Small intestine (tissue), 7 donors: ENCODE data around the gene CPHXL. TPM values are rescaled to one million over a fixed set of nuclear protein-coding genes. Genes with fewer than 3 reads are reported as not detected.
A peak's percentile ranks its signal among the peaks of the same experiment; 100 is the strongest.

ENCODE experiments used
- DNase-seq, 2 donors: peaks; one replicate each; pipeline versions ENCODE4 v3.0.0 to v3.0.0-alpha.2; 2013
- FAIRE-seq: peaks from 2 replicates; lab custom pipeline; 2012; peaks lifted over from hg19 to GRCh38; lab: Jason Lieb, UNC
- H3K27ac ChIP-seq, 3 donors: one replicate each; pipeline ENCODE4 v1.5.1; 2013; ENCODE audit warnings: low read length in 2 of 3, mild to moderate bottlenecking in 2 of 3, control low read depth in 1 of 3, inconsistent platforms in 1 of 3, low read depth in 1 of 3, moderate library complexity in 1 of 3
- H3K27me3 ChIP-seq, 3 donors: one replicate each; pipeline ENCODE4 v1.6.1; 2013; ENCODE audit warnings: low read length in 3 of 3, inconsistent platforms in 1 of 3; ENCODE audit not compliant: control insufficient read depth in 3 of 3, insufficient read depth in 3 of 3
- H3K36me3 ChIP-seq, 3 donors: one replicate each; pipeline ENCODE4 v1.6.1; 2013; ENCODE audit warnings: low read length in 3 of 3, inconsistent platforms in 1 of 3, low read depth in 1 of 3, mild to moderate bottlenecking in 1 of 3, moderate library complexity in 1 of 3; ENCODE audit not compliant: control insufficient read depth in 3 of 3, insufficient read depth in 2 of 3
- H3K4me1 ChIP-seq, 3 donors: one replicate each; pipeline ENCODE4 v1.6.1; 2013; ENCODE audit warnings: low read length in 2 of 3, inconsistent platforms in 1 of 3, low read depth in 1 of 3, mild to moderate bottlenecking in 1 of 3, moderate library complexity in 1 of 3; ENCODE audit not compliant: control insufficient read depth in 3 of 3, insufficient read depth in 2 of 3
- H3K4me3 ChIP-seq, 3 donors: one replicate each; pipeline ENCODE4 v1.5.1; 2013; ENCODE audit warnings: low read length in 3 of 3, control low read depth in 1 of 3, inconsistent platforms in 1 of 3, low read depth in 1 of 3, mild to moderate bottlenecking in 1 of 3, moderate library complexity in 1 of 3
- H3K9me3 ChIP-seq, 2 donors: one replicate each; pipeline ENCODE4 v1.6.1; 2013; ENCODE audit warnings: low read depth in 1 of 2, low read length in 1 of 2; ENCODE audit not compliant: control insufficient read depth in 2 of 2, insufficient read depth in 1 of 2
- WGBS, 3 donors: extraction: QIAGEN DNeasy Blood & Tissue Kit; methylation state at CpG; one replicate each; pipeline ENCODE4 v1.1.7; 2013; 5-methylcytosine and 5-hydroxymethylcytosine counted together
- polyA plus RNA-seq, 4 donors: library from polyadenylated mRNA; stranded (reverse) in 3 of 4; unstranded in 1 of 4; fragments of 200-250 nt in 3 of 4; fragments of 120-200 nt in 1 of 4; gene quantifications; one replicate each; pipeline versions ENCODE4 v1.2.1 to v1.2.3, GENCODE V29; 2013
- donor health status: healthy with polysubstance abuse.
- donor health status: control.
- donor health status: control.
- donor health status: Bipolar disorder and iron deficiency.
- donor health status: healthy.

CPHXL gene
- polyA plus RNA-seq, 4 donors, result not detected

DNA sequence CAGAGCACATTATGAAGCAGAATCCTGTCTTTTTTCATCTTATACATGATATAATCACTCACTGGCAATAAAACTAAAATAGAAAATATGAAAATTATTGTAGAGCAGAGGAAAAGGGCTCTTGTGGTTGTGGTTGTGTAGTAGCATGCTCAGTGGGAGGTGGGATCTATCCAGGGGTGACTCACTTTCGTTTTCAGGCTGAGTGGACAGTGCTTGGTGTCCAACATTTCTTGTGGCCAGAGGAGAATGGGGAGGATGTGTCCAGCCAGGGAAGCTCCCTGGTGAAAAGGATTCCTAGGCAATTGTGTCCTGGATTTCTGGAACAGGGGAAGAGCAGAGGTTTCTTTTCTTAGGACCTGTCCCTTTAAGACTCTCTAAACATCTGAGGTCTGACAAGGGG lies 31.9 kb upstream of the CPHXL start:
- H3K9me3 ChIP-seq, result no peaks in the 10 kb centered on the region
- FAIRE-seq, result no peak
- no peaks in the 10 kb centered on the region for H3K36me3 ChIP-seq
- DNase-seq, result no peak
- H3K27ac ChIP-seq, result no peak overlapping the region
- H3K4me3 ChIP-seq, result no peak overlapping the region
- no peaks in the 10 kb centered on the region for H3K27me3 ChIP-seq
- 38 to 60% (median 48%) methylated on average over 1 of the region's 1 CpG for WGBS, 3 donors
- H3K4me1 ChIP-seq, result peaks cover 0 to 11% (median 4%) of the 10 kb centered on the region in 3 donors

DNA sequence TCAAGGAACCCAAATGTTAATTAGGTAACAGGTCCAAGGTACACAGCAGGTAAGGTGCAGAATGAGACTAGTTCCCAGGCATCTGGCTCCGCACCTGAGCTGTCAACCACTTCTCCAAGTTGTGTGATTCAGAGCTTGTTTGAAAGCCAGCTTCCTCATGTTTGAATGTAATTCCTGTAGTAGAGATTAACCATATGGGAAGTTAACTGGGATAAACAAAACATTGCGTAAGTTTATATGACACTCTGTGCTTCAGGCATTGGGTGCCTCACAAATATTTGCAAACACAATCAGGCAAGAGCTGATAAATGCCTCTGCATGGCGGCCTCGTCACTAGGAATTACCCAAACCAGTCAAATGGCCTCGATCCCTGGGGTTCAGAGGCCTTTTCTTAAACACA lies 27.9 kb upstream of the CPHXL start:
- Histone ChIP-seq H3K36me3 (no peaks in the 10 kb centered on the region), H3K4me3 (no peak overlapping the region), H3K4me1 (peaks cover 0 to 19% (median 9%) of the 10 kb centered on the region in 3 donors), H3K9me3 (no peaks in the 10 kb centered on the region), H3K27me3 (no peaks in the 10 kb centered on the region), H3K27ac (peak overlapping the region; percentile 30 to 63 (median 39))
- DNase-seq, result peak; percentile 81 to 95
- no peak for FAIRE-seq
- WGBS, 3 donors, result 5 to 43% (median 28%) methylated on average over 5 of the region's 5 CpGs

DNA sequence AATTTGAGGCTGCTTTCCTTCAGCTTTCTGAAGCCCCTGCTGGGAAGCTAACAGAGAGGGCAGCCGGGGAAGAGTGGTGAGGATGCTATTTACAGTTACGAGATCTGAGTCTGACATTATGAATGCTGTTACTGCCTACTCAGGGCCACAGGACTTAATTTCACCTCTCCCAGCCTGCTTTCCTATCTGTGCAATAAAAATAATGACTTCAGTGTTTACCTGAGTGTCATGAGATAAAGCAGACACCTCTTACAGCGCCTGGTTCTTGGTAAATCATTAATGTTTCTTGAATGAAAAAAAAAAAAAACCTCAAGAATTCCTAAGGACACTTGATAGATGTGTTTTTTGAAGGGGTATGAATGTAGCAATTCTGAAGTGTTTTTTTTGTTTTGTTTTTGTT lies 24.2 kb upstream of the CPHXL start:
- Histone ChIP-seq H3K36me3 (no peaks in the 10 kb centered on the region), H3K9me3 (peaks cover 0 to 4% of the 10 kb centered on the region in 2 donors), H3K4me1 (peaks cover 0 to 19% (median 9%) of the 10 kb centered on the region in 3 donors), H3K4me3 (no peak overlapping the region), H3K27me3 (no peaks in the 10 kb centered on the region), H3K27ac (peak overlapping the region in 1 of 3 donors; percentile 24)
- FAIRE-seq (peak; percentile 53), DNase-seq (peak; percentile 76 to 89)
- 21 to 59% (median 32%) methylated on average over 3 of the region's 3 CpGs for WGBS, 3 donors

DNA sequence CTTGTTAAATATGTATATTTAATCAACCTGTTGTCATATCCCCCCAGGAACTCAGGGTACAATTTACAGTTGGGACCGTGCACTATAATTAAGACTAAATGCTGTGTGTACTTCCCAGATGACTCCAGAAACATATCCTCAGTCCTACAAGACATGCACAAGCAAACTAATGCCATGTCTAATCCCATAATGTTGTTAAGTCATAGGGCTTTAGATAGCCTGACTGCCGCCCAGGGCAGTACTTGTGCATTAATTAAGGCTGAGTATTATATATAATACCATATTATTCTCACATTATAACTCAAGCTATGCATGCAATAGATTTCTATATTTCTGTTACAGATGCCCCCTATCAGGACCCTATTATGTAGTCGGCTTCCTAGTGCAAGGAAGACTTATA lies 20.1 kb upstream of the CPHXL start:
- no peaks in the 10 kb centered on the region for H3K27me3 ChIP-seq
- no peak for DNase-seq
- no peak overlapping the region for H3K4me3 ChIP-seq
- WGBS, 3 donors, result 87 to 89% (median 88%) methylated on average over 3 of the region's 3 CpGs
- H3K9me3 ChIP-seq, result peaks cover 0 to 8% of the 10 kb centered on the region in 2 donors
- no peak for FAIRE-seq
- H3K36me3 ChIP-seq, result no peaks in the 10 kb centered on the region
- peaks cover 0 to 8% (median 0%) of the 10 kb centered on the region in 3 donors for H3K4me1 ChIP-seq
- H3K27ac ChIP-seq, result no peak overlapping the region

DNA sequence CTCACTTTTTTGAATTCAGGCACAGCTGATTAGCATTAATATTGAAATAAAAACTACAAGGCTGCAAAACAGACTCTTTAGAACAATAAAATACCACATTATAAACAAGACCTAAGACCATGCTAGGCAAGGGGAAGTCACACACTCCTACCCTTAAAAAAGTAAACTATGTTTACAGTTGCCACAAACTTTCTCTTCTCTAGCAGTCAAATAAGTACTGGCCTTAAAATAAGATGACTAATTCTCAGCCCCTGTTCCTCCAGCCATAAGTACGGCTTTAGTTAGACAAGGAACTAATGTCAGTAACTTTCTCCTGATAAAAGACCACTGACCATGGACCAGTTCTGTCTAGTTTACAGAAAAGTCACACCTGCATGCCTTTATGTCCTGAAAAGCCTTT lies 19.5 kb upstream of the CPHXL start:
- DNase-seq (no peak), FAIRE-seq (no peak)
- H3K27ac ChIP-seq, result no peak overlapping the region
- H3K4me1 ChIP-seq, result peaks cover 0 to 8% (median 0%) of the 10 kb centered on the region in 3 donors
- H3K27me3 ChIP-seq, result no peaks in the 10 kb centered on the region
- H3K9me3 ChIP-seq, result peaks cover 0 to 8% of the 10 kb centered on the region in 2 donors
- no peaks in the 10 kb centered on the region for H3K36me3 ChIP-seq
- H3K4me3 ChIP-seq, result no peak overlapping the region
- WGBS, 3 donors, result 81 to 93% (median 86%) methylated on average over 1 of the region's 1 CpG

DNA sequence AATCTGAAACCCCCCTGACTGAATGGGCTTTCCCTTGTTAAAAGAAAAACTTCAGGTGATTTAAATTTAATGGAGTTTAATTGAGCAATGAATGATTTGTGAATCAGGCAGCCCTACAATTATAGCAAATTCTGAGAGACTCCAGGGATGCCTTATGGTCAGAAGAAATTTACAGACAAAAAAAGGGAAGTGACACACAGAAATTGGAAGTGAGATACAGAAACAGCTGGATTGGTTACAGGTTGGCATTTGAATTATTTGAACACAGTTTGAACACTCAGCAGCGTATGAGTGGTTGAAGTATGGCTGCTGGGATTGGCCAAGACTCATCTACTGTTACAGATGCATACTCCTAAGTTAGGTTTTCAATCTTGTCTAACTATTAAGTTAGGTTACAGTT lies 19.0 kb upstream of the CPHXL start:
- Histone ChIP-seq H3K4me3 (no peak overlapping the region), H3K27me3 (no peaks in the 10 kb centered on the region), H3K27ac (no peak overlapping the region), H3K9me3 (peaks cover 0 to 14% of the 10 kb centered on the region in 2 donors), H3K4me1 (peaks cover 0 to 6% (median 0%) of the 10 kb centered on the region in 3 donors), H3K36me3 (no peaks in the 10 kb centered on the region)
- WGBS, 3 donors, result 62 to 88% (median 78%) methylated on average over 1 of the region's 1 CpG
- FAIRE-seq (no peak), DNase-seq (no peak)

DNA sequence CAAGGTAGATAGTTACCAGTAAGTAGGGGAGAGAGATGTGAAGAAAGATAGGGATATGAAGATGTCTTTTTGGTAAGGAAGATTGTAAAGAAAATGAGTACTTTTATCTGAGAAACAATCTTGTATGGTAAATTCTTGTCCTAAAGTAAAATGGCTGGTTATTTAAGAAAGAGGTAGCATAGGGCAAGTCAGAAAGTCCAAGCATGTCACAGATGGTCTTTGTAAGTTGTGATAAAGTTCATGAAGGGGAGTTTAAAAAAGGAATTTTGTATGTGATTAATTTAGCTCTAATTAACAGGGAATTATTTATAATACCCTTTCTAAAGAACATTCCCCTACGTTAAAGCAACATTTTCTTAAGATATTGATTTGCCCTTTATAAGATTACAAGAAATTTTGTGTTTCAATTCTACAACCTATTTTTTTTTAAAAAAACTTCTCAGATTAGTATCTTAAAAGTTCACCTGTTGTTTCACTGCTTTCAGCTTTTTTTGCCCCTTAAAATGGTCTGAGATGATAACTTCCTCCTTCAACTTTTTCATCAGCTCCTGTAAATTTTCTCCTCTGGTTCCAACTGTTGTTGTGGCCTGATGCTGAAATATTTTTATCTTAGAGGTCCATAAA lies 16.2 kb upstream of the CPHXL start:
- WGBS, 3 donors, result 26 to 37% (median 31%) methylated on average over 1 of the region's 1 CpG
- Histone ChIP-seq H3K4me1 (no peaks in the 10 kb centered on the region), H3K27ac (no peak overlapping the region), H3K36me3 (no peaks in the 10 kb centered on the region), H3K27me3 (no peaks in the 10 kb centered on the region), H3K9me3 (peaks cover 0 to 14% of the 10 kb centered on the region in 2 donors), H3K4me3 (no peak overlapping the region)
- FAIRE-seq, result no peak
- no peak for DNase-seq

DNA sequence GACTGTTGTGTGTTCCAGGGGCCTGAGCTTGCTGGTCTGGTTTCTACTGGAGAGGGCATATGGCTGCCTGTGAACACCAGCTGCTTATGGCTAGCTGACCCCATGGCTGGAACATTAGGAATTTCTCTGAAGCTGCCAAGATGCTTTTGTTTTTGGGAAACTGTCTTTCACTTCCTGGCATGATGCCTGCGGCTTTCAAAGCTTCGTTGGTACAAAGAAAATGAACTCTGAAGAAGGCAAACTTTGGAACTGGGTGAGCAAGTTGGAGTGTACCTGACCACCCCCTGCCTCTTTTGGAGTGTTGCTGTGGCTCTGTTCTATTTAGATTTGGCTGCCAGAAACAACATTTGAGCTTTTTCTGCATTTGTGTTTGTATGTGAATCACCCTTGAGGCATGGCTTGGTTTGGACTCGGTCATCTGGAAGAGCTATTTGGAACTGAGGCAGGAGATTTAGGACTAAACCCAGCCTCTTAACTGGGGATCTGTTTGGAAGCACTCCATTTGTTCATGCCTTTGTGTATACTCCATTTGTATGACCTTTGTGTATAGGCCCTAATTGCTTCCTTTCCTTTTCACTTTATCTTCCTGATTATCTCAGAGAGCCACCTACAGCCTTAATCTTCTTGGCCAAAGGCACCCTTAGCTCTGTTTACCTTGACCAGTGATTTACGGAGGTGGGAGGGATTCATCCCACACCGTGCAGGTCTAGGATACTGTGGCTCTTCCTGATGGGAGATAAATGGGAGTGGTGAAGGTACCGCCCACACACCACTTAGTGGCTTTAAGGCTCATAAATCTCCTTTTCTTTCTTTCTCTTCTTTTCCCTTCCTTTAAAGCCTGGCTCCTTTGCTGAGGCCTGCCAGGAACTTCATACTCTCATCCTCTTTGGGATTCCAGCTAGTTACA lies 7.3 kb upstream of the CPHXL start:
- FAIRE-seq (no peak), DNase-seq (peak; percentile 43 to 47)
- Histone ChIP-seq H3K4me3 (no peak overlapping the region), H3K4me1 (peaks cover 7 to 12% (median 8%) of the 10 kb centered on the region in 3 donors), H3K9me3 (no peaks in the 10 kb centered on the region), H3K36me3 (no peaks in the 10 kb centered on the region), H3K27me3 (no peaks in the 10 kb centered on the region), H3K27ac (peak overlapping the region in 2 of 3 donors; percentile 21 to 39)
- WGBS, 3 donors, result 31 to 40% (median 40%) methylated on average over 6 of the region's 6 CpGs
